Measurements from ENCODE around the gene PSAPL1. TPM values are rescaled to one million over a fixed set of nuclear protein-coding genes. Genes with fewer than 3 reads are reported as not detected.
"Not testable (repeated sequence)": the region's sequence is repeated elsewhere in the genome, so short reads cannot be mapped to it uniquely, and the experiment has no call there.

The PSAPL1 gene
- polyA plus RNA-seq, 1 of the 3 experiments (the other 2 are of a cell fraction), result 0.03 TPM

DNA sequence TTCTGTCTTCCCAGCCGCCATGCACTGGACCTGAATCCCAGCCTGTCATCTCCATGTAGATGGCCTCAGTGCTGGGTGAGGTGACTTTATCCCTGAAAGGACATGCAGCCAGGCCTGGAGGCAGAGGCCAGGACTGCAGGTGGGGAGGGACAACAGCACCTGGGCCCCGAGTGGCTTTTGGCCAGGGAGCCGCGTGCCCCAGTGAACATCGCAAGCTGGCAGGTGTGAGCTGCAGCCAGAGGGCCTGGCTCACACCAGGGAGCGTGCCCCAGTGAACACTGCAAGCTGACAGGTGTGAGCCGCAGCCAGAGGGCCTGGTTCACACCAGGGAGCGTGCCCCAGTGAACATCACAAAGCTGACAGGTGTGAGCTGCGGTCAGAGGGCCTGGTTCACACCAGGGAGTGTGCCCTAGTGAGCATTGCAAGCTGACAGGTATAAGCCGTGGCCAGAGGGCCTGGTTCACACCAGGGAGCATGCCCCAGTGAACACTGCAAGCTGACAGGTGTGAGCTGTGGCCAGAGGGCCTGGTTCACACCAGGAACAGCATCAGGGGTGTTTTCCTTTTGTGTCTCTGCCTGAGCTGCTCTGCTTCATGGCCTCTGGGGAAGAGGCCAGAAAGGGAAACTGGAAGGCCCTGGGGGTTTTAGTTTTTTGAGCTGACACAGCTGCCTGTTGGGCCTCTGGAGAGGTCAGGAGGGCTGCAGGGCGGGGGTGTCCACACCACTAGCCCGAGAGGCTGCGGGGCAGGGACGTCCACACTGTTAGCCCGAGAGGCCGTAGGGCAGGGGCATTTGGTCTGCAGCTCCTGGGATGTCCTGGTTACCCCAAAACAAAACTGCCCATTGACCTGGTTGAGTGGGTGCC is 22.7 kb upstream of the PSAPL1 start (continued):
- TF ChIP-seq, protein P1, sequence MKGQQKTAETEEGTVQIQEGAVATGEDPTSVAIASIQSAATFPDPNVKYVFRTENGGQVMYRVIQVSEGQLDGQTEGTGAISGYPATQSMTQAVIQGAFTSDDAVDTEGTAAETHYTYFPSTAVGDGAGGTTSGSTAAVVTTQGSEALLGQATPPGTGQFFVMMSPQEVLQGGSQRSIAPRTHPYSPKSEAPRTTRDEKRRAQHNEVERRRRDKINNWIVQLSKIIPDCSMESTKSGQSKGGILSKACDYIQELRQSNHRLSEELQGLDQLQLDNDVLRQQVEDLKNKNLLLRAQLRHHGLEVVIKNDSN (IDR thresholded peaks at IDR 0.05; ENCODE audit: borderline replicate concordance, low read depth), result no peak
- TF ChIP-seq TAF1 (IDR thresholded peaks at IDR 0.05; ENCODE audit: borderline replicate concordance, low read depth, low read length) (no peak), RAD21 (IDR thresholded peaks at IDR 0.05; ENCODE audit: low read length) (no peak), FOXJ3 (CRISPR knock-in tag; IDR thresholded peaks at IDR 0.05) (no peak)
- TF ChIP-seq, protein P2, sequence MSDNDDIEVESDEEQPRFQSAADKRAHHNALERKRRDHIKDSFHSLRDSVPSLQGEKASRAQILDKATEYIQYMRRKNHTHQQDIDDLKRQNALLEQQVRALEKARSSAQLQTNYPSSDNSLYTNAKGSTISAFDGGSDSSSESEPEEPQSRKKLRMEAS (IDR thresholded peaks at IDR 0.05; ENCODE audit: low read depth), result no peak

DNA sequence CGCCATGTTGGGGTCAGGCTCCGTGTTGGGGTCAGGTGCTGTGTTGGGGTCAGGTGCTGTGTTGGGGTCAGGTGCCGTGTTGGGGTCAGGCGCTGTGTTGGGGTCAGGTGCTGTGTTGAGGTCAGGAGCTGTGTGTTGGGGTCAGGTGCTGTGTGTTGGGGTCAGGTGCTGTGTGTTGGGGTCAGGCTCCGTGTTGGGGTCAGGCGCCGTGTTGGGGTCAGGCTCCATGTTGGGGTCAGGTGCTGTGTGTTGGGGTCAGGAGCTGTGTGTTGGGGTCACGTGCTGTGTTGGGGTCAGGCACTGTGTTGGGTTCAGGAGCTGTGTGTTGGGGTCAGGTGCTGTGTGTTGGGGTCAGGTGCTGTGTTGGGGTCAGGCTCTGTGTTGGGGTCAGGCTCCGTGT is 18.1 kb upstream of the PSAPL1 start:
- H3K9ac ChIP-seq; H3K4me3 ChIP-seq (ENCODE audit: low read depth in 2 of 2, low read length in 1 of 2); DNase-seq; H3F3A ChIP-seq (replicated peaks; ENCODE audit: insufficient read depth); H3K4me1 ChIP-seq (ENCODE audit: control insufficient read depth in 1 of 2, insufficient read depth in 2 of 2, low read depth in 1 of 2, low read length in 1 of 2); H2AFZ ChIP-seq (ENCODE audit: low read depth); H4K20me1 ChIP-seq (ENCODE audit: insufficient read depth); H3K4me2 ChIP-seq; H3K27me3 ChIP-seq (ENCODE audit: insufficient read depth); H3K79me2 ChIP-seq (ENCODE audit: insufficient read depth); H3K9me2 ChIP-seq; H3K36me3 ChIP-seq (replicated peaks in 1 of 2; ENCODE audit: control insufficient read depth in 1 of 2, insufficient read depth in 2 of 2, low read length in 1 of 2); H3K9me3 ChIP-seq; POLR2A ChIA-PET; H3K27ac ChIP-seq (ENCODE audit: low read depth in 2 of 2, low read length in 1 of 2): not testable (repeated sequence)
- 60% methylated on average over 8 of the region's 9 CpGs for WGBS (ENCODE audit: low lambda C conversion rate)
- CTCF ChIA-PET, result interaction anchor here (0.6 kb wide), 1 partner anchor 279 kb away, joined by 4 read pairs; no protein-coding TSS in a partner anchor

DNA sequence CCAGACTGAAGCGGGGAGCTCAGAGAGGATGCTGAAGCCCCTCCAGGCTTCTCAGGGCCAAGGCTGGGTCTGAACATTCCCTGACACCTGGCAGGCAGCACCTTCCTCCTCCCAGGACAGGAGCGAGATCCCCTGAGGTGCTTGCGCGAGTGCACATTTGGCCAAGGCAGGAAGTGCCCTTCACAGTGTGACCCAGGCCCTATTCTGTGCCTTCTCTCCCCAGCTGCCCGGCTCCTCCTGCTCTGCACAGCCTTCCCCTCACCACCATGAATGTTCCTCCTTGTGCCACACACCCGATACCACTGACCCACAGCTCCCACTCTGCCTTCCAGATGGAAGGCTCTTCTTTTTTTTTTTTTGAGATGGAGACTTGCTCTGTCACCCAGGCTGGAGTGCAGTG is 17.1 kb upstream of the PSAPL1 start:
- no peak overlapping the region for H2AFZ ChIP-seq (ENCODE audit: low read depth)
- WGBS (ENCODE audit: low lambda C conversion rate), result 70% methylated on average over 2 of the region's 6 CpGs
- H3F3A ChIP-seq (replicated peaks; ENCODE audit: insufficient read depth), result no peaks in the 10 kb centered on the region
- ChIA-PET CTCF (interaction anchor here (1.4 kb wide), 1 partner anchor 10 kb away, joined by 3 read pairs; no protein-coding TSS in a partner anchor), POLR2A (no interaction called here)
- no peak overlapping the region for H3K4me3 ChIP-seq (ENCODE audit: low read depth in 2 of 2, low read length in 1 of 2)
- TF ChIP-seq NFIC (IDR thresholded peaks at IDR 0.05; ENCODE audit: borderline replicate concordance) (no peak), RAD21 (IDR thresholded peaks at IDR 0.05; ENCODE audit: low read length) (no peak), FOSL2 (IDR thresholded peaks at IDR 0.05; ENCODE audit: borderline replicate concordance, low read depth) (no peak), FOXJ3 (CRISPR knock-in tag; IDR thresholded peaks at IDR 0.05) (no peak)
- TF ChIP-seq, protein P3, sequence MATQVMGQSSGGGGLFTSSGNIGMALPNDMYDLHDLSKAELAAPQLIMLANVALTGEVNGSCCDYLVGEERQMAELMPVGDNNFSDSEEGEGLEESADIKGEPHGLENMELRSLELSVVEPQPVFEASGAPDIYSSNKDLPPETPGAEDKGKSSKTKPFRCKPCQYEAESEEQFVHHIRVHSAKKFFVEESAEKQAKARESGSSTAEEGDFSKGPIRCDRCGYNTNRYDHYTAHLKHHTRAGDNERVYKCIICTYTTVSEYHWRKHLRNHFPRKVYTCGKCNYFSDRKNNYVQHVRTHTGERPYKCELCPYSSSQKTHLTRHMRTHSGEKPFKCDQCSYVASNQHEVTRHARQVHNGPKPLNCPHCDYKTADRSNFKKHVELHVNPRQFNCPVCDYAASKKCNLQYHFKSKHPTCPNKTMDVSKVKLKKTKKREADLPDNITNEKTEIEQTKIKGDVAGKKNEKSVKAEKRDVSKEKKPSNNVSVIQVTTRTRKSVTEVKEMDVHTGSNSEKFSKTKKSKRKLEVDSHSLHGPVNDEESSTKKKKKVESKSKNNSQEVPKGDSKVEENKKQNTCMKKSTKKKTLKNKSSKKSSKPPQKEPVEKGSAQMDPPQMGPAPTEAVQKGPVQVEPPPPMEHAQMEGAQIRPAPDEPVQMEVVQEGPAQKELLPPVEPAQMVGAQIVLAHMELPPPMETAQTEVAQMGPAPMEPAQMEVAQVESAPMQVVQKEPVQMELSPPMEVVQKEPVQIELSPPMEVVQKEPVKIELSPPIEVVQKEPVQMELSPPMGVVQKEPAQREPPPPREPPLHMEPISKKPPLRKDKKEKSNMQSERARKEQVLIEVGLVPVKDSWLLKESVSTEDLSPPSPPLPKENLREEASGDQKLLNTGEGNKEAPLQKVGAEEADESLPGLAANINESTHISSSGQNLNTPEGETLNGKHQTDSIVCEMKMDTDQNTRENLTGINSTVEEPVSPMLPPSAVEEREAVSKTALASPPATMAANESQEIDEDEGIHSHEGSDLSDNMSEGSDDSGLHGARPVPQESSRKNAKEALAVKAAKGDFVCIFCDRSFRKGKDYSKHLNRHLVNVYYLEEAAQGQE (IDR thresholded peaks at IDR 0.05; ENCODE audit: low read depth, low read length), result no peak
- TF ChIP-seq, protein P4, sequence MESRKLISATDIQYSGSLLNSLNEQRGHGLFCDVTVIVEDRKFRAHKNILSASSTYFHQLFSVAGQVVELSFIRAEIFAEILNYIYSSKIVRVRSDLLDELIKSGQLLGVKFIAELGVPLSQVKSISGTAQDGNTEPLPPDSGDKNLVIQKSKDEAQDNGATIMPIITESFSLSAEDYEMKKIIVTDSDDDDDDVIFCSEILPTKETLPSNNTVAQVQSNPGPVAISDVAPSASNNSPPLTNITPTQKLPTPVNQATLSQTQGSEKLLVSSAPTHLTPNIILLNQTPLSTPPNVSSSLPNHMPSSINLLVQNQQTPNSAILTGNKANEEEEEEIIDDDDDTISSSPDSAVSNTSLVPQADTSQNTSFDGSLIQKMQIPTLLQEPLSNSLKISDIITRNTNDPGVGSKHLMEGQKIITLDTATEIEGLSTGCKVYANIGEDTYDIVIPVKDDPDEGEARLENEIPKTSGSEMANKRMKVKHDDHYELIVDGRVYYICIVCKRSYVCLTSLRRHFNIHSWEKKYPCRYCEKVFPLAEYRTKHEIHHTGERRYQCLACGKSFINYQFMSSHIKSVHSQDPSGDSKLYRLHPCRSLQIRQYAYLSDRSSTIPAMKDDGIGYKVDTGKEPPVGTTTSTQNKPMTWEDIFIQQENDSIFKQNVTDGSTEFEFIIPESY (IDR thresholded peaks at IDR 0.05; ENCODE audit: borderline replicate concordance, low read depth), result no peak
- no peaks in the 10 kb centered on the region for H3K9me2 ChIP-seq
- H4K20me1 ChIP-seq (ENCODE audit: insufficient read depth), result no peaks in the 10 kb centered on the region
- H3K79me2 ChIP-seq (ENCODE audit: insufficient read depth), result no peaks in the 10 kb centered on the region
- peaks cover 4% of the 10 kb centered on the region; the same call in 1 of the 2 replicates for H3K27me3 ChIP-seq (ENCODE audit: insufficient read depth)
- no peaks in the 10 kb centered on the region for H3K36me3 ChIP-seq (replicated peaks in 1 of 2; ENCODE audit: control insufficient read depth in 1 of 2, insufficient read depth in 2 of 2, low read length in 1 of 2)
- DNase-seq, result no peak
- H3K9me3 ChIP-seq, result no peaks in the 10 kb centered on the region
- H3K4me2 ChIP-seq, result no peak overlapping the region
- no peak overlapping the region for H3K9ac ChIP-seq
- H3K27ac ChIP-seq (ENCODE audit: low read depth in 2 of 2, low read length in 1 of 2), result no peak overlapping the region
- H3K4me1 ChIP-seq (ENCODE audit: control insufficient read depth in 1 of 2, insufficient read depth in 2 of 2, low read depth in 1 of 2, low read length in 1 of 2), result no peaks in the 10 kb centered on the region
